Naive B cell (primary cell): ENCODE results near the gene TTLL7. TPM values are rescaled to one million over a fixed set of nuclear protein-coding genes. Genes with fewer than 3 reads are reported as not detected.
"Not testable (repeated sequence)": the region's sequence is repeated elsewhere in the genome, so short reads cannot be mapped to it uniquely, and the experiment has no call there.

Experiments used
- ATAC-seq, 2 donors: fragments of 150-1000 bp; cut with Tn5 transposase; 2 replicates each; pipeline ENCODE4 v1.10.0; 2021; ENCODE audit warnings: low read depth in 2 of 2, mild to moderate bottlenecking in 2 of 2, moderate library complexity in 2 of 2
- DNase-seq: peaks from one replicate; pipeline ENCODE4 v3.0.0; 2022
- H3K27ac Mint-ChIP-seq, 6 donors: one replicate each; pipeline ENCODE4 v1.8.0; 2020 to 2022; ENCODE audit warnings: mild to moderate bottlenecking in 6 of 6, mixed read lengths in 6 of 6, moderate library complexity in 5 of 6, inconsistent platforms in 2 of 6
- H3K27me3 Mint-ChIP-seq, 3 donors: one replicate each; pipeline ENCODE4 v1.8.0; 2021 to 2022; ENCODE audit warnings: mixed read lengths in 3 of 3, mild to moderate bottlenecking in 1 of 3
- H3K36me3 Mint-ChIP-seq, 2 donors: one replicate each; pipeline ENCODE4 v1.8.0; 2020 to 2022; ENCODE audit warnings: mixed read lengths in 2 of 2, inconsistent platforms in 1 of 2, mild to moderate bottlenecking in 1 of 2
- H3K4me1 Mint-ChIP-seq, 3 donors: one replicate each; pipeline ENCODE4 v1.8.0; 2020 to 2022; ENCODE audit warnings: mixed read lengths in 3 of 3, inconsistent platforms in 1 of 3, mild to moderate bottlenecking in 1 of 3, moderate library complexity in 1 of 3
- H3K4me3 Mint-ChIP-seq, 8 donors: one replicate each; pipeline ENCODE4 v1.8.0; 2020 to 2022; ENCODE audit warnings: mild to moderate bottlenecking in 8 of 8, mixed read lengths in 8 of 8, moderate library complexity in 8 of 8, inconsistent platforms in 2 of 8
- H3K9me3 Mint-ChIP-seq, 7 donors: one replicate each; pipeline ENCODE4 v1.8.0; 2020 to 2022; ENCODE audit warnings: mixed read lengths in 7 of 7, mild to moderate bottlenecking in 5 of 7, inconsistent platforms in 2 of 7, moderate library complexity in 1 of 7
- polyA plus RNA-seq, 6 donors: library from polyadenylated mRNA; unstranded; fragments of 300-500 nt; fragmentation: Illumina TruSeq; gene quantifications; one replicate each; pipeline ENCODE4 v1.2.3, GENCODE V29; 2021; ENCODE audit warnings: low read depth in 6 of 6

TTLL7 gene
- polyA plus RNA-seq, 6 donors from 2014 or later, result not detected

DNA sequence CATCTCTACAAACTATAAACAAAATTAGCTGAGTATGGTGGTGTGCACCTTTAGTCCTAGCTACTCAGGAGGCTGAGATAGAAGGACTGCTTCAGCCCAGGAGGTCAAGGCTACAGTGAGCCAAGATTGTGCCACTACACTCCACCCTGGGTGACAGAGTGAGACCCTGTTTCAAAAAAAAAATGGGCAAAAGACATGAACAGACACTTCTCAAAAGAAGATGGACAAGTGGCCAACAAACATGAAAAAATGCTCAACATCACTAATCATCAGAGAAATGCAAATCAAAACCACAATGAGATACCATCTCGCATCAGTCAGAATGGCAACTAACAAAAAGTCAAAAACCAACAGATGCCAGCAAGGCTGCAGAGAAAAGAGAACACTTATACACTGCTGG lies 15.0 kb downstream of the TTLL7 start:
- DNase-seq, ATAC-seq, H3K4me3 Mint-ChIP-seq, H3K4me1 Mint-ChIP-seq, H3K36me3 Mint-ChIP-seq, H3K27ac Mint-ChIP-seq: not testable (repeated sequence)
- Mint-ChIP-seq H3K27me3 (peaks cover 0 to 12% (median 4%) of the 10 kb centered on the region in 3 donors), H3K9me3 (peaks cover 4 to 27% (median 12%) of the 10 kb centered on the region in 7 donors)

DNA sequence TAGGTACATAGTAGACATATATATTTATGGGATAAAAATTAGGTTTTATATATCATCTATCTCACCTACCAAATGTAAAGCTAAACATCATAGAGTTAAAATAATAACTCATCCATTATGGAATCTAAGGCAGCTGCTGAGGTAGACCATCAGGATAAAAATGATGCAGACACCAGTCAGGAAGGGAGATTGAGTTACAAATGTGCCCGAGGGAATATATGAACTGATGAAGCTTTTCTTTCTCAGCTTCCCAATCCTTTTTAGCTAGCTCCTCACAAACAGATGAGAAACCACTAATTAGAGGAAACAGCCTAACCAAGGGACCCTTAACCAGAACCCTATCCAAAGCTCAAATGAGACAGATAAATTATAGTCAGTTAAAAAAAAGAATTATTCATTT lies 20.9 kb downstream of the TTLL7 start:
- Mint-ChIP-seq H3K4me1 (no peaks in the 10 kb centered on the region), H3K27ac (no peak overlapping the region), H3K9me3 (peaks cover 0 to 5% (median 0%) of the 10 kb centered on the region in 7 donors), H3K36me3 (no peaks in the 10 kb centered on the region), H3K4me3 (no peak overlapping the region), H3K27me3 (peaks cover 0 to 7% (median 0%) of the 10 kb centered on the region in 3 donors)
- DNase-seq, result no peak
- no peak for ATAC-seq

GRCh38 chr1:83976920-83977319 lies 22.0 kb downstream of the TTLL7 start:
- H3K27me3 Mint-ChIP-seq, result no peaks in the 10 kb centered on the region
- no peaks in the 10 kb centered on the region for H3K9me3 Mint-ChIP-seq
- no peak for DNase-seq
- H3K4me1 Mint-ChIP-seq, result no peaks in the 10 kb centered on the region
- H3K4me3 Mint-ChIP-seq, result no peak overlapping the region
- no peaks in the 10 kb centered on the region for H3K36me3 Mint-ChIP-seq
- ATAC-seq, result no peak
- no peak overlapping the region for H3K27ac Mint-ChIP-seq

- Mint-ChIP-seq H3K4me1 (no peaks in the 10 kb centered on the region), H3K36me3 (no peaks in the 10 kb centered on the region), H3K4me3 (no peak overlapping the region), H3K9me3 (no peaks in the 10 kb centered on the region), H3K27ac (no peak overlapping the region), H3K27me3 (no peaks in the 10 kb centered on the region)
- DNase-seq (no peak), ATAC-seq (no peak)
Measured at GRCh38 chr1:83970802-83971201, 28.1 kb downstream of the TTLL7 start.

DNA sequence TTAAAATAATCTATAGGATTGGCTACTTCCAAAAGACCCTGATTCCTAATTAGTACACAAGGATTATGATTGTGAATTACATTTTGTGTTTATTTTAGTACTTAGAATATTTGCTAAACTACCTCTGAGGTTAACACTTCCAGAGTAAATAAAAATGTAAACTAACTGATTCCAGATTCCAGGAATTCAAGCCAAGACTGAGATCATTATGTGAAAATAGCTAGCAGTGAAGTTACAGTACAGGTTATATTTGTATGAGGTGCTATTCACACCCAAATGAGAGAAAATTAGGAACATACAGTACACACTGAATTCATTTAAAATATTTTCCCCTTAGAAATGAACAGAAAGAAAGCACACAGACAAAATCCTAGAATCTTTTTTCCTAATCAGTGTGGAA lies 28.8 kb downstream of the TTLL7 start:
- H3K27me3 Mint-ChIP-seq, result no peaks in the 10 kb centered on the region
- ATAC-seq, result no peak
- no peaks in the 10 kb centered on the region for H3K36me3 Mint-ChIP-seq
- no peak overlapping the region for H3K27ac Mint-ChIP-seq
- DNase-seq, result no peak
- no peaks in the 10 kb centered on the region for H3K9me3 Mint-ChIP-seq
- no peak overlapping the region for H3K4me3 Mint-ChIP-seq
- H3K4me1 Mint-ChIP-seq, result no peaks in the 10 kb centered on the region

GRCh38 chr1:83967336-83967735 lies 31.6 kb downstream of the TTLL7 start:
- no peak overlapping the region for H3K4me3 Mint-ChIP-seq
- no peak for ATAC-seq
- H3K4me1 Mint-ChIP-seq, result no peaks in the 10 kb centered on the region
- no peak overlapping the region for H3K27ac Mint-ChIP-seq
- H3K9me3 Mint-ChIP-seq, result no peaks in the 10 kb centered on the region
- DNase-seq, result no peak
- H3K27me3 Mint-ChIP-seq, result no peaks in the 10 kb centered on the region
- H3K36me3 Mint-ChIP-seq, result no peaks in the 10 kb centered on the region

DNA sequence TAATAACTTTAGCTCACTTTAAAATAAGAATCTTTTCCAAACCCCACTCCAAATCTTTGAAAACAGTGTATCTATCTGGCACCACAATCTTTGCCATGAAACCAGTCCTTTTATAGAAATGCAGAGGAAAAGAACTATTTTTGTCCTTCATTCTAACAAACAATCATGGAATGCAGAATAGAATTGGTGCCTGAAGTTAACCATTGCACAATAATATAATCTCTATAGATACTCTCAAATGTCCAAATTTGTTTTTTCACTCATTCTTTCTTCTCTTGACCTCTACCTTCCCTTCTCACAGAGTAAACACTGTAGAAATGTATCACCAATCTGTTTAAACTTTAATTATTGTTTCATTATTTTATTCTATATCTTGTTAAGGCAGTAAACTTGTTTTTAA lies 34.8 kb downstream of the TTLL7 start:
- Mint-ChIP-seq H3K36me3 (no peaks in the 10 kb centered on the region), H3K4me3 (no peak overlapping the region), H3K27ac (no peak overlapping the region), H3K27me3 (no peaks in the 10 kb centered on the region), H3K9me3 (no peaks in the 10 kb centered on the region), H3K4me1 (no peaks in the 10 kb centered on the region)
- DNase-seq (no peak), ATAC-seq (no peak)

- no peak for DNase-seq
- no peak overlapping the region for H3K27ac Mint-ChIP-seq
- no peak overlapping the region for H3K4me3 Mint-ChIP-seq
- no peaks in the 10 kb centered on the region for H3K4me1 Mint-ChIP-seq
- no peaks in the 10 kb centered on the region for H3K9me3 Mint-ChIP-seq
- H3K36me3 Mint-ChIP-seq, result no peaks in the 10 kb centered on the region
- no peak for ATAC-seq
- H3K27me3 Mint-ChIP-seq, result no peaks in the 10 kb centered on the region
Measured at GRCh38 chr1:83961571-83962295, 37.2 kb downstream of the TTLL7 start.

DNA sequence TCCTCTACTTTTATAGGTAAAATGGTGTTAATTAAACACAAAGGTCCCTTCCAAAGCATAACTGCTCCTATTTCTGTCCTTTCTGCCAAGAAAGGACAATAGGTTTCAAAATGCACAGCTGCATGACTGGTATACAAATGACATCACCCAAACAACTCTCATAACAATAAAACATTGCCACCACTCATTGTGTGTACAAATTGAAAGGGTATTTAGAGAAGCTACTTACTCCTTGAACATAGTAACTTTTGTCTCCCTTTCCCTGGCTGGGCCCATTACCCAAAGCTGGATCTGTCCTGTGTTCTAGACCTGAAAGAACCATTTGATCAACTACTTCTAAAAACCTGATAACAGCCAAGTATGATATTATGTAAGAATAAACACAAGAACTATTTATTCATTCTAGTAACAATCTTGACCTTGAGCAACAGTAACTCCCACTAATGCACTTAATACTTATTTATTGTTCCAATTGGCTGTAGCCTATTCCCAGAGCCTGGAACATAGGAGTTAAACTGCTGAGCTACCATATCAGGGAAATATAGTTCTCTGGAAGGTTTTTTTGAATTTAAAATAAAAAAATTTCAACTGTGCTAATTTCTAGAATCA lies 38.2 kb downstream of the TTLL7 start:
- Mint-ChIP-seq H3K4me3 (no peak overlapping the region), H3K27ac (no peak overlapping the region), H3K4me1 (no peaks in the 10 kb centered on the region), H3K27me3 (no peaks in the 10 kb centered on the region), H3K36me3 (no peaks in the 10 kb centered on the region), H3K9me3 (no peaks in the 10 kb centered on the region)
- ATAC-seq (no peak), DNase-seq (no peak)

DNA sequence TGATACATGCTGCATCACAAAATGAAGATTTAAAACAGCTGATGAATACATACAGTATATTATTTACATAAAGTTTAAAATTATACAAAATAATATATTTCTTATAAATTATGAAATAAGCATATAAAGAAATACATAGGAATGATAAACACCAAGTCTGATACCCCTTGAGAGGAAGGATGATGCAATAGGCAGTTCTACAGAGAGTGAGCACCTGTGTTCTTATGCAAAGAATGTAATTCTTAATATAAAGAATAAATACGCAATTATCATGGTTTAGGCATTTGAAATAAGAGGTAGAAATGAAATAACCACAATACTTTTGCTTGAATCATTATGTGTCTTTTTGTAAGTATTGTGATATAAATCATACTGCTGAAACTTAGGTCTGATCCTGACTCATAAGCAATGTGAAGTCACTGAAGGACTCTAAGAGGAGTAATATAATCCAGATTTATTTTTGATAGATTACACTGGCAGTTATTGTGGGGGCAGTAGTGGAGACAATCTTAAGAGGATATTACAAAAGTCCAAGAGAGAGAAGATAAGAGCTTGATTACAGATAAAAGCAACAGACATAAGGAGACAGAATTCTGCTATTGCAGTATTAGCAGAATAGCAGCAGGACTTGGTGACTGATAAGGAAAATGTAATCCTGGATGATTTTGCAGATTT lies 39.0 kb downstream of the TTLL7 start:
- Mint-ChIP-seq H3K9me3 (no peaks in the 10 kb centered on the region), H3K27me3 (no peaks in the 10 kb centered on the region), H3K27ac (no peak overlapping the region), H3K36me3 (no peaks in the 10 kb centered on the region), H3K4me3 (no peak overlapping the region), H3K4me1 (no peaks in the 10 kb centered on the region)
- DNase-seq (no peak), ATAC-seq (no peak)

GRCh38 chr1:83958704-83959103 lies 40.2 kb downstream of the TTLL7 start:
- Mint-ChIP-seq H3K27ac (no peak overlapping the region), H3K36me3 (no peaks in the 10 kb centered on the region), H3K9me3 (no peaks in the 10 kb centered on the region), H3K27me3 (no peaks in the 10 kb centered on the region), H3K4me1 (no peaks in the 10 kb centered on the region), H3K4me3 (no peak overlapping the region)
- DNase-seq (no peak), ATAC-seq (no peak)

- no peak for ATAC-seq
- no peak overlapping the region for H3K27ac Mint-ChIP-seq
- H3K4me3 Mint-ChIP-seq, result no peak overlapping the region
- no peak for DNase-seq
- H3K27me3 Mint-ChIP-seq, result peaks cover 0 to 8% (median 0%) of the 10 kb centered on the region in 3 donors
- H3K36me3 Mint-ChIP-seq, result no peaks in the 10 kb centered on the region
- no peaks in the 10 kb centered on the region for H3K9me3 Mint-ChIP-seq
- H3K4me1 Mint-ChIP-seq, result no peaks in the 10 kb centered on the region
Measured at GRCh38 chr1:83954166-83954823, 44.6 kb downstream of the TTLL7 start.

- DNase-seq (no peak), ATAC-seq (no peak)
- Mint-ChIP-seq H3K27me3 (peaks cover 0 to 8% (median 0%) of the 10 kb centered on the region in 3 donors), H3K27ac (no peak overlapping the region), H3K36me3 (no peaks in the 10 kb centered on the region), H3K4me1 (no peaks in the 10 kb centered on the region), H3K4me3 (no peak overlapping the region), H3K9me3 (no peaks in the 10 kb centered on the region)
Measured at GRCh38 chr1:83950106-83950661, 48.7 kb downstream of the TTLL7 start.
